SJCRH30 (cell line): Measurements from ENCODE around the gene COL11A2. TPM values are rescaled to one million over a fixed set of nuclear protein-coding genes. Genes with fewer than 3 reads are reported as not detected.

Source experiments
- DNase-seq, 2 experiments: peaks; one replicate each; pipeline ENCODE4 v3.0.0-alpha.2; 2015 to 2020
- H3K27ac ChIP-seq: fragments of 250-450 bp; sonication (Bioruptor Pico); 2 replicates; pipeline ENCODE4 v1.5.1; 2020; ENCODE audit warnings: mild to moderate bottlenecking, moderate library complexity
- H3K27me3 ChIP-seq: fragments of 250-450 bp; sonication (Bioruptor Pico); 2 replicates; pipeline ENCODE4 v1.5.1; 2020; ENCODE audit warnings: mild to moderate bottlenecking, moderate library complexity
- H3K36me3 ChIP-seq: fragments of 250-450 bp; sonication (Bioruptor Pico); 2 replicates; pipeline ENCODE4 v1.5.1; 2020; ENCODE audit warnings: mild to moderate bottlenecking, moderate library complexity
- H3K4me1 ChIP-seq: fragments of 250-450 bp; sonication (Bioruptor Pico); 2 replicates; pipeline ENCODE4 v1.5.1; 2020; ENCODE audit warnings: mild to moderate bottlenecking, moderate library complexity
- H3K4me3 ChIP-seq: fragments of 250-450 bp; sonication (Bioruptor Pico); 2 replicates; pipeline ENCODE4 v1.5.1; 2020; ENCODE audit warnings: mild to moderate bottlenecking, moderate library complexity
- H3K9me3 ChIP-seq: fragments of 250-450 bp; sonication (Bioruptor Pico); replicated peaks from 2 replicates; pipeline ENCODE4 v1.5.1; 2020; ENCODE audit warnings: mild to moderate bottlenecking, moderate library complexity
- total RNA-seq: library from RNA; depleted of rRNA; stranded (reverse); fragments of >200 nt; shearing (Covaris generic); gene quantifications from 2 replicates; pipeline ENCODE4 v1.2.3, GENCODE V29; 2014; rRNA removed

The COL11A2 gene
- total RNA-seq, 1 experiment from 2014 or later = 3.8 TPM

- no peak overlapping the region for H3K4me3 ChIP-seq
- no peaks in the 10 kb centered on the region for H3K4me1 ChIP-seq
- no peaks in the 10 kb centered on the region for H3K36me3 ChIP-seq
- no peak overlapping the region for H3K27ac ChIP-seq
- H3K27me3 ChIP-seq = peaks cover 8% of the 10 kb centered on the region; the same call in 1 of the 2 replicates
- peak in 1 of 2 experiments; percentile 74 for DNase-seq
- H3K9me3 ChIP-seq = 0 out of 2 replicates have a peak, but pooled peaks cover 3% of the 10 kb centered on the region
Observed at GRCh38 chr6:33118525-33119123, 73.6 kb downstream of the COL11A2 start.

GRCh38 chr6:33117811-33118277 is 74.4 kb downstream of the COL11A2 start:
- H3K4me1 ChIP-seq = no peaks in the 10 kb centered on the region
- H3K36me3 ChIP-seq = no peaks in the 10 kb centered on the region
- H3K4me3 ChIP-seq = no peak overlapping the region
- H3K27me3 ChIP-seq = peaks cover 8% of the 10 kb centered on the region; the same call in 1 of the 2 replicates
- H3K9me3 ChIP-seq = no peaks in the 10 kb centered on the region
- DNase-seq = no peak
- H3K27ac ChIP-seq = no peak overlapping the region

- H3K36me3 ChIP-seq = no peaks in the 10 kb centered on the region
- H3K27me3 ChIP-seq = peaks cover 8% of the 10 kb centered on the region; the same call in 1 of the 2 replicates
- no peaks in the 10 kb centered on the region for H3K4me1 ChIP-seq
- no peaks in the 10 kb centered on the region for H3K9me3 ChIP-seq
- DNase-seq = no peak
- no peak overlapping the region for H3K4me3 ChIP-seq
- no peak overlapping the region for H3K27ac ChIP-seq
Observed at GRCh38 chr6:33116841-33117711, 75.2 kb downstream of the COL11A2 start.

- DNase-seq = no peak
- H3K36me3 ChIP-seq = no peaks in the 10 kb centered on the region
- H3K4me3 ChIP-seq = no peak overlapping the region
- no peak overlapping the region for H3K27ac ChIP-seq
- peaks cover 8% of the 10 kb centered on the region; the same call in 1 of the 2 replicates for H3K27me3 ChIP-seq
- no peaks in the 10 kb centered on the region for H3K4me1 ChIP-seq
- H3K9me3 ChIP-seq = no peaks in the 10 kb centered on the region
Observed at GRCh38 chr6:33116417-33116816, 75.8 kb downstream of the COL11A2 start.

GRCh38 chr6:33114406-33114805 is 77.9 kb downstream of the COL11A2 start:
- Histone ChIP-seq H3K4me3 (no peak overlapping the region), H3K27me3 (peaks cover 4% of the 10 kb centered on the region; the same call in 1 of the 2 replicates), H3K27ac (no peak overlapping the region), H3K9me3 (no peaks in the 10 kb centered on the region), H3K4me1 (no peaks in the 10 kb centered on the region), H3K36me3 (no peaks in the 10 kb centered on the region)
- no peak for DNase-seq

- no peaks in the 10 kb centered on the region for H3K36me3 ChIP-seq
- H3K9me3 ChIP-seq = no peaks in the 10 kb centered on the region
- peaks cover 4% of the 10 kb centered on the region; the same call in 1 of the 2 replicates for H3K27me3 ChIP-seq
- no peak overlapping the region for H3K27ac ChIP-seq
- H3K4me3 ChIP-seq = no peak overlapping the region
- no peak for DNase-seq
- H3K4me1 ChIP-seq = no peaks in the 10 kb centered on the region
Observed at GRCh38 chr6:33113755-33114154, 78.5 kb downstream of the COL11A2 start.

Other genes starting within 250 kb of the COL11A2 start
- gene HLA-DMA, start 239.4 kb downstream of the COL11A2 start, total RNA-seq = 0.14 and 0.51 TPM in 2 replicates
- 178 and 199 TPM in 2 replicates for gene BRD2, start 223.9 kb downstream of the COL11A2 start, total RNA-seq
- gene HLA-DOA, start 182.9 kb downstream of the COL11A2 start, total RNA-seq = 0.16 TPM in 1 of 2 replicates, not detected in the other
- not detected in 2 replicates for gene HLA-DPA1, start 118.8 kb downstream of the COL11A2 start, total RNA-seq
- gene HLA-DPB1, start 116.5 kb downstream of the COL11A2 start, total RNA-seq = not detected in 2 replicates
- gene RXRB, start 8.2 kb upstream of the COL11A2 start, total RNA-seq = 24.4 and 25.9 TPM in 2 replicates
- 71.8 and 75.1 TPM in 2 replicates for gene SLC39A7, start 8.4 kb upstream of the COL11A2 start, total RNA-seq
- 1.0 and 1.5 TPM in 2 replicates for gene HSD17B8, start 12.2 kb upstream of the COL11A2 start, total RNA-seq
- 14.9 and 16.4 TPM in 2 replicates for gene RING1, start 16.0 kb upstream of the COL11A2 start, total RNA-seq
- 32.7 and 33.8 TPM in 2 replicates for gene VPS52, start 79.4 kb upstream of the COL11A2 start, total RNA-seq
- gene RPS18, start 79.6 kb upstream of the COL11A2 start, total RNA-seq = 5,924 and 6,385 TPM in 2 replicates
- gene B3GALT4, start 84.7 kb upstream of the COL11A2 start, total RNA-seq = 0.84 and 0.95 TPM in 2 replicates
- 54.6 and 61.5 TPM in 2 replicates for gene WDR46, start 96.8 kb upstream of the COL11A2 start, total RNA-seq
- gene PFDN6, start 97.1 kb upstream of the COL11A2 start, total RNA-seq = 102 and 104 TPM in 2 replicates
- gene RGL2, start 106.5 kb upstream of the COL11A2 start, total RNA-seq = 14.3 and 20.9 TPM in 2 replicates
- 15.4 and 16.2 TPM in 2 replicates for gene TAPBP, start 121.6 kb upstream of the COL11A2 start, total RNA-seq
- 7.1 and 9.6 TPM in 2 replicates for gene ZBTB22, start 125.3 kb upstream of the COL11A2 start, total RNA-seq
- gene DAXX, start 130.5 kb upstream of the COL11A2 start, total RNA-seq = 52.9 and 55.2 TPM in 2 replicates
- 80.5 and 84.5 TPM in 2 replicates for gene KIFC1, start 199.4 kb upstream of the COL11A2 start, total RNA-seq
- gene PHF1, start 218.5 kb upstream of the COL11A2 start, total RNA-seq = 21.8 and 25.5 TPM in 2 replicates
- 181 and 210 TPM in 2 replicates for gene CUTA, start 225.6 kb upstream of the COL11A2 start, total RNA-seq
- 1.8 and 2.5 TPM in 2 replicates for gene SYNGAP1, start 227.6 kb upstream of the COL11A2 start, total RNA-seq